ENCODE results near the gene MYO5B.

Gene MYO5B

GRCh38 chr18:50033004-50033403, 161.9 kb downstream of the MYO5B start:
- TF ChIP-seq CTCF (IDR thresholded peaks at IDR 0.05): no peak

- TF ChIP-seq CTCF (IDR thresholded peaks at IDR 0.05): no peak
Measured at GRCh38 chr18:50030146-50030545, 164.8 kb downstream of the MYO5B start.

- no peak for TF ChIP-seq CTCF (IDR thresholded peaks at IDR 0.05)
Measured at GRCh38 chr18:50027996-50028395, 167.0 kb downstream of the MYO5B start.

GRCh38 chr18:50024466-50024865, 170.5 kb downstream of the MYO5B start:
- no peak for TF ChIP-seq CTCF (IDR thresholded peaks at IDR 0.05)

GRCh38 chr18:50022985-50023384, 172.0 kb downstream of the MYO5B start:
- TF ChIP-seq CTCF (IDR thresholded peaks at IDR 0.05): no peak

GRCh38 chr18:50014606-50015005, 180.3 kb downstream of the MYO5B start:
- TF ChIP-seq CTCF (IDR thresholded peaks at IDR 0.05): no peak

GRCh38 chr18:50013363-50014138, 181.4 kb downstream of the MYO5B start:
- TF ChIP-seq CTCF (IDR thresholded peaks at IDR 0.05): no peak

Measured in LNCAP (cell line).